Cardiac muscle cell (in vitro differentiated cells and primary cell): Measurements from ENCODE around the gene FLCN. TPM values are rescaled to one million over a fixed set of nuclear protein-coding genes. Genes with fewer than 3 reads are reported as not detected.

Experiments
- DNase-seq, 2 donors: peaks; one replicate each; pipeline versions ENCODE4 v3.0.0 to v3.0.0-alpha.2; 2010 to 2017; ENCODE audit warnings: low read depth in 1 of 2, low spot score in 1 of 2
- H3K27ac ChIP-seq: fragments of 200-600 bp; sonication (generic); 2 replicates; pipeline ENCODE4 v1.5.1; 2016
- H3K27me3 ChIP-seq: fragments of 200-600 bp; sonication (generic); 2 replicates; pipeline ENCODE4 v1.6.0; 2016; ENCODE audit warnings: control low read depth
- H3K36me3 ChIP-seq: fragments of 200-600 bp; sonication (generic); 2 replicates; pipeline ENCODE4 v1.5.1; 2016; ENCODE audit warnings: control low read depth
- H3K4me1 ChIP-seq: fragments of 200-600 bp; sonication (generic); 2 replicates; pipeline ENCODE4 v1.8.1; 2017; ENCODE audit warnings: low read depth, mild to moderate bottlenecking, mixed run types
- H3K4me3 ChIP-seq: fragments of 200-600 bp; sonication (generic); 2 replicates; pipeline ENCODE4 v1.5.1; 2016; ENCODE audit warnings: mild to moderate bottlenecking
- H3K9me3 ChIP-seq: fragments of 200-600 bp; sonication (generic); 2 replicates; pipeline ENCODE4 v1.5.1; 2017; ENCODE audit warnings: low read depth, mild to moderate bottlenecking, control low read depth
- polyA plus RNA-seq: library from polyadenylated mRNA; unstranded; fragments of >200 nt; fragmentation: Nextera tagmentation; extraction: Ambion mirVana; gene quantifications from 2 replicates; pipeline ENCODE4 v1.2.1, GENCODE V29; 2016
- total RNA-seq: library from RNA; depleted of rRNA; stranded (reverse); fragments of >200 nt; gene quantifications from 2 replicates; pipeline ENCODE4 v1.2.3, GENCODE V29; 2016
- TF ChIP-seq, protein P1 (sequence below): IDR thresholded peaks from 2 replicates; pipeline ENCODE4 v1.5.1; 2012; ENCODE audit warnings: low read depth, mild to moderate bottlenecking, low read length

FLCN gene
- total and polyA plus RNA-seq, 2 experiments from 2014 or later: 12.8 to 34.2 TPM

DNA sequence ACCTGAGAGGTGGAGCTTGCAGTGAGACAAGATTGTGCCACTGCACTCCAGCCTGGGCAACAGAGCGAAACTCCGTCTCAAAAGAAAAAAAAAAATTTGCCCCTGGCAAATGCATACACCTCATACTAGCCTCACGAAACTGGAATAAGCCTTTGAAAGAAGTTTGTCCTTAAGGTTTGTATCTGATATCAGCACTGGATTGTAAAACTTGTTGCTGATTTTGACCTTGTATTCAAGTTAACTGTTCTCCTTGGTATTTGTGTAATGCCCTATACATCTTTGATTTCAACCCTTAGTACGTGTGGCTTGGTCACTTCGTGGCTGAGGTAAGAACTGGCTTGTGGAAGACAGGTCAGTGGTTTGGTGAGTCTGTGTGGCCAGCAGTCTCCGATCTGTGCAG lies 6.2 kb upstream of the FLCN start:
- Histone ChIP-seq H3K4me3 (no peak overlapping the region), H3K36me3 (peaks cover 18% of the 10 kb centered on the region), H3K9me3 (no peaks in the 10 kb centered on the region), H3K27me3 (no peaks in the 10 kb centered on the region), H3K4me1 (no peaks in the 10 kb centered on the region), H3K27ac (no peak overlapping the region)
- no peak for DNase-seq
- TF ChIP-seq, protein P1, sequence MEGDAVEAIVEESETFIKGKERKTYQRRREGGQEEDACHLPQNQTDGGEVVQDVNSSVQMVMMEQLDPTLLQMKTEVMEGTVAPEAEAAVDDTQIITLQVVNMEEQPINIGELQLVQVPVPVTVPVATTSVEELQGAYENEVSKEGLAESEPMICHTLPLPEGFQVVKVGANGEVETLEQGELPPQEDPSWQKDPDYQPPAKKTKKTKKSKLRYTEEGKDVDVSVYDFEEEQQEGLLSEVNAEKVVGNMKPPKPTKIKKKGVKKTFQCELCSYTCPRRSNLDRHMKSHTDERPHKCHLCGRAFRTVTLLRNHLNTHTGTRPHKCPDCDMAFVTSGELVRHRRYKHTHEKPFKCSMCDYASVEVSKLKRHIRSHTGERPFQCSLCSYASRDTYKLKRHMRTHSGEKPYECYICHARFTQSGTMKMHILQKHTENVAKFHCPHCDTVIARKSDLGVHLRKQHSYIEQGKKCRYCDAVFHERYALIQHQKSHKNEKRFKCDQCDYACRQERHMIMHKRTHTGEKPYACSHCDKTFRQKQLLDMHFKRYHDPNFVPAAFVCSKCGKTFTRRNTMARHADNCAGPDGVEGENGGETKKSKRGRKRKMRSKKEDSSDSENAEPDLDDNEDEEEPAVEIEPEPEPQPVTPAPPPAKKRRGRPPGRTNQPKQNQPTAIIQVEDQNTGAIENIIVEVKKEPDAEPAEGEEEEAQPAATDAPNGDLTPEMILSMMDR: no peak

DNA sequence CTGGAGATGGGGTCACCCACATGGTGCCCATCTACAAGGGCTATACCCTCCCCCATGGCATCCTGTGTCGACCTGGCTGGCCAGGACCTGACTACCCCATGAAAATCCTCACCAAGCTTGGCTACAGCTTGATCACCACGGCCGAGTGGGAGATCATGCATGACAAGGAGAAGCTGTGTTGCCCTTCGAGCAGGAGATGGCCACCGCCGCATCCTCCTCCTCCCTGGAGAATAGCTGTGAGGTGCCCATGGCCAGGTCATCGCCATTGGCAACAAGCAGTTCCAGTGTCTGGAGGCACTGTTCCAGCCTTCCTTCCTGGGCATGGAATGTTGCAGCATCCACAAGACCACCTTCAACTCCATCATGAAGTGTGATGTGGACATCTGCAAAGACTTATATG lies 5.3 kb upstream of the FLCN start:
- H3K27me3 ChIP-seq: no peaks in the 10 kb centered on the region
- no peak overlapping the region for H3K27ac ChIP-seq
- H3K36me3 ChIP-seq: peaks cover 15% of the 10 kb centered on the region
- TF ChIP-seq, protein P1: no peak
- no peaks in the 10 kb centered on the region for H3K4me1 ChIP-seq
- H3K9me3 ChIP-seq: no peaks in the 10 kb centered on the region
- no peak overlapping the region for H3K4me3 ChIP-seq
- DNase-seq: no peak

DNA sequence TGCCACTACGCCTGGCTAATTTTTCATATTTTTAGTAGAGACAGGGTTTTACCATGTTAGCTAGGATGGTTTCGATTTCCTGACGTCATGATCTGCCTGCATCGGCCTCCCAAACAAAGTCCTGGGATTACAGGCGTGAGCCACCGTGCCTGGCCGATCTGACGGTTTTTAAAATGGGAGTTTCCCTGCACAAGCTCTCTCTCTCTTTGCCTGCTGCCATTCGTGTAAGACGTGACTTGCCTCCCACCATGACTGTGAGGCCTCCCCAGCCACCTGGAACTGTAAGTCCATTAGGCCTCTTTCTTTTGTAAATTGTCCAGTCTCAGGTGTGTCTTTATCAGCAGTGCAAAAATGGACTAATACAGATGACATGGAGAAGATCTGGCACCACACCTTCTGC lies 4.7 kb upstream of the FLCN start:
- Histone ChIP-seq H3K27me3 (no peaks in the 10 kb centered on the region), H3K9me3 (no peaks in the 10 kb centered on the region), H3K4me1 (no peaks in the 10 kb centered on the region), H3K4me3 (no peak overlapping the region), H3K27ac (no peak overlapping the region), H3K36me3 (peaks cover 9% of the 10 kb centered on the region)
- TF ChIP-seq, protein P1: no peak
- DNase-seq: no peak

DNA sequence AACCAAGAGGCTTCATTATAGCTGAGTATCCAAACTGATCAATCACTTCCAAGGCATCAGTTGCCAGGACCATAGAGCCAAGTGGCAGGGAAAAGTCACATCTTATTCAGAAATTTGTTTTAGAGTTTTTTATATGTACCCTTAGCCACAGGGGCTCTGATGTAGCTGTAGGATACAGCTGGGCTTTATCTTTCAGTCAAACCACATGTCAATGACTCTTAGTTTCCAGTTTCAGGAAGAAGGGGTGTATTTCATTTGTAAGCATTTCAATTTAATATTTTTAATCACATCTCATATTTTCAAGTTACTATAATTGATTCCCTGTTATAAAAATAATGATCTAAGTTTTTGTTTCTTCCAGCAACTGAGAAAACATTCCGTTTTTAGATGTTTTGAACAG lies 2.9 kb upstream of the FLCN start:
- TF ChIP-seq, protein P1: no peak
- DNase-seq: no peak
- Histone ChIP-seq H3K9me3 (no peaks in the 10 kb centered on the region), H3K27me3 (no peaks in the 10 kb centered on the region), H3K27ac (no peak overlapping the region), H3K4me1 (peaks cover 11% of the 10 kb centered on the region), H3K36me3 (no peaks in the 10 kb centered on the region), H3K4me3 (no peak overlapping the region)

DNA sequence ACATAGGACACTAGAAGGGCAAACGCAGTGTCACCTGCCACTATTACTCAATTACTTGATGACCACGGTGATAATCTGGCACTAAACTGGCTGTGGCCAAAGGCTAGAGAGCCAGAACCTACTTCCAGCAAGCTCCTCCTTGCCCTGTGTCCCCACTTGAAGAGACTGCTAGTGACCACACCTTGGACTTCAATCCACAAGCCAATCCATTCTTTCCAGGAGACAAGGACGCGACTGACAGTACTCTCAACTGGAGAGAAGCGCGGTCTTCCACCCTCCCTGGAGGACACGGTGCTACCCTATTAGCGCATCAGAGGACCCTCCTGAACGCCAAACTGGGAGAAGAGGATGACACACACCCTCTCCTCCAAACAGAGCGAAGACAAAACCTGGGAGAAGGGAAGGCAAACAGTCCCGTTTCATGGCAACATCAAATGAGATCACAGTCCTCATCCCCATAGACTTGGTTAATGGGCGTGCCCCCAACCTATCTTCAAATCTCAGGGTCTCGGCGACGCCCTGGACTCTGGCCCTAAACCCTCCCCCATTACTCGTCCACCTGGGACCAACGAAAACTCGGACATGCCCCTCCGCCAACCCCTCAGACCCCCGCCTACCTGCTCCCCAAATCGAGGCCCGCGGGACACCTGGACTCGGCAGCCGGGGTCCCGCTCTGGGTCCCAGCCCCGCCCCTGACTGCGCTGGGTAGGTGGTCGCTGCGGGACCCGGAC lies 508 bp downstream of the FLCN start:
- peak in 1 of 2 donors; percentile 22 for DNase-seq
- no peaks in the 10 kb centered on the region for H3K9me3 ChIP-seq
- peak overlapping the region; percentile 91 for H3K4me3 ChIP-seq
- TF ChIP-seq, protein P1: no peak
- peaks cover 11% of the 10 kb centered on the region for H3K4me1 ChIP-seq
- peak overlapping the region; percentile 99 for H3K27ac ChIP-seq
- no peaks in the 10 kb centered on the region for H3K36me3 ChIP-seq
- no peaks in the 10 kb centered on the region for H3K27me3 ChIP-seq
